Measurements from ENCODE around the gene RPS3.
A peak's percentile ranks its signal among the peaks of the same experiment; 100 is the strongest.
"Not testable (repeated sequence)": the region's sequence is repeated elsewhere in the genome, so short reads cannot be mapped to it uniquely, and the experiment has no call there.

Gene RPS3

GRCh38 chr11:75408957-75409219 is 9.6 kb downstream of the RPS3 start:
- no peak for TF ChIP-seq JUND (IDR thresholded peaks at IDR 0.05; ENCODE audit: low read depth)
- in situ Hi-C loops (cut with HindIII; ENCODE audit: low pct_unique_long_range_greater_than_20kb, low sequenced_read_pairs) = no loop called here
- DNase-seq (ENCODE audit: low read depth in 1 of 2, low spot score in 1 of 2) = no peak

- DNase-seq (ENCODE audit: low read depth in 1 of 2, low spot score in 1 of 2); in situ Hi-C loops (cut with HindIII; ENCODE audit: low pct_unique_long_range_greater_than_20kb, low sequenced_read_pairs): not testable (repeated sequence)
Measured at GRCh38 chr11:75409971-75410370, 10.7 kb downstream of the RPS3 start.

- DNase-seq (ENCODE audit: low read depth in 1 of 2, low spot score in 1 of 2); in situ Hi-C loops (cut with HindIII; ENCODE audit: low pct_unique_long_range_greater_than_20kb, low sequenced_read_pairs): not testable (repeated sequence)
Measured at GRCh38 chr11:75413146-75413545, 13.8 kb downstream of the RPS3 start.

GRCh38 chr11:75413864-75414263 is 14.5 kb downstream of the RPS3 start:
- DNase-seq (ENCODE audit: low read depth in 1 of 2, low spot score in 1 of 2) = no peak
- in situ Hi-C loops (cut with HindIII; ENCODE audit: low pct_unique_long_range_greater_than_20kb, low sequenced_read_pairs) = no loop called here
- no peak for TF ChIP-seq JUND (IDR thresholded peaks at IDR 0.05; ENCODE audit: low read depth)

- DNase-seq (ENCODE audit: low read depth in 1 of 2, low spot score in 1 of 2) = no peak
- TF ChIP-seq JUND (IDR thresholded peaks at IDR 0.05; ENCODE audit: low read depth) = no peak
- in situ Hi-C loops (cut with HindIII; ENCODE audit: low pct_unique_long_range_greater_than_20kb, low sequenced_read_pairs) = no loop called here
Measured at GRCh38 chr11:75420224-75421034, 21.1 kb downstream of the RPS3 start.

- in situ Hi-C loops (cut with HindIII; ENCODE audit: low pct_unique_long_range_greater_than_20kb, low sequenced_read_pairs) = no loop called here
- TF ChIP-seq JUND (IDR thresholded peaks at IDR 0.05; ENCODE audit: low read depth) = no peak
- no peak for DNase-seq (ENCODE audit: low read depth in 1 of 2, low spot score in 1 of 2)
Measured at GRCh38 chr11:75421035-75421602, 21.8 kb downstream of the RPS3 start.

- in situ Hi-C loops (cut with HindIII; ENCODE audit: low pct_unique_long_range_greater_than_20kb, low sequenced_read_pairs) = no loop called here
- no peak for TF ChIP-seq JUND (IDR thresholded peaks at IDR 0.05; ENCODE audit: low read depth)
- DNase-seq (ENCODE audit: low read depth in 1 of 2, low spot score in 1 of 2) = no peak
Measured at GRCh38 chr11:75421902-75422247, 22.6 kb downstream of the RPS3 start.

- in situ Hi-C loops (cut with HindIII; ENCODE audit: low pct_unique_long_range_greater_than_20kb, low sequenced_read_pairs) = no loop called here
- no peak for TF ChIP-seq JUND (IDR thresholded peaks at IDR 0.05; ENCODE audit: low read depth)
- DNase-seq (ENCODE audit: low read depth in 1 of 2, low spot score in 1 of 2) = peak; percentile 87 to 94
Measured at GRCh38 chr11:75422248-75423231, 23.2 kb downstream of the RPS3 start.

GRCh38 chr11:75423721-75424120 is 24.4 kb downstream of the RPS3 start:
- DNase-seq (ENCODE audit: low read depth in 1 of 2, low spot score in 1 of 2) = no peak
- no peak for TF ChIP-seq JUND (IDR thresholded peaks at IDR 0.05; ENCODE audit: low read depth)
- in situ Hi-C loops (cut with HindIII; ENCODE audit: low pct_unique_long_range_greater_than_20kb, low sequenced_read_pairs) = no loop called here

- in situ Hi-C loops (cut with HindIII; ENCODE audit: low pct_unique_long_range_greater_than_20kb, low sequenced_read_pairs) = no loop called here
- no peak for TF ChIP-seq JUND (IDR thresholded peaks at IDR 0.05; ENCODE audit: low read depth)
- no peak for DNase-seq (ENCODE audit: low read depth in 1 of 2, low spot score in 1 of 2)
Measured at GRCh38 chr11:75424396-75424795, 25.1 kb downstream of the RPS3 start.

- peak; percentile 48 to 64 for DNase-seq (ENCODE audit: low read depth in 1 of 2, low spot score in 1 of 2)
- in situ Hi-C loops (cut with HindIII; ENCODE audit: low pct_unique_long_range_greater_than_20kb, low sequenced_read_pairs) = no loop called here
- no peak for TF ChIP-seq JUND (IDR thresholded peaks at IDR 0.05; ENCODE audit: low read depth)
Measured at GRCh38 chr11:75425422-75425821, 26.1 kb downstream of the RPS3 start.

GRCh38 chr11:75426720-75427086 is 27.4 kb downstream of the RPS3 start:
- TF ChIP-seq JUND (IDR thresholded peaks at IDR 0.05; ENCODE audit: low read depth) = no peak
- in situ Hi-C loops (cut with HindIII; ENCODE audit: low pct_unique_long_range_greater_than_20kb, low sequenced_read_pairs) = no loop called here
- DNase-seq (ENCODE audit: low read depth in 1 of 2, low spot score in 1 of 2) = no peak

GRCh38 chr11:75427181-75427580 is 27.9 kb downstream of the RPS3 start:
- TF ChIP-seq JUND (IDR thresholded peaks at IDR 0.05; ENCODE audit: low read depth) = no peak
- in situ Hi-C loops (cut with HindIII; ENCODE audit: low pct_unique_long_range_greater_than_20kb, low sequenced_read_pairs) = no loop called here
- DNase-seq (ENCODE audit: low read depth in 1 of 2, low spot score in 1 of 2) = no peak

Data from T47D (cell line).